Activated B cell treated with CpG ODN at 0.5 μM for 24 hours (primary cell): ENCODE measurements around the gene SPRED2. TPM values are rescaled to one million over a fixed set of nuclear protein-coding genes. Genes with fewer than 3 reads are reported as not detected.

Source experiments
- ATAC-seq: fragments of 200-7000 bp; cut with Tn5 transposase; one replicate; pipeline ENCODE4 v1.10.0; 2021; ENCODE audit warnings: low read depth, mild to moderate bottlenecking, moderate library complexity
- CTCF ChIA-PET: fragments of 350-600 bp; sonication (Branson Sonifier 250); formaldehyde crosslinking; loops from one replicate; lab custom pipeline; 2021; ENCODE audit warnings: antibody characterized with exemption; lab: Charles Lee
- POLR2A ChIA-PET: fragments of 350-600 bp; sonication (Branson Sonifier 250); formaldehyde crosslinking; loops from one replicate; lab custom pipeline; 2021; ENCODE audit warnings: antibody characterized with exemption; lab: Charles Lee
- DNase-seq: peaks from one replicate; pipeline ENCODE4 v3.0.0; 2022
- H3K27ac Mint-ChIP-seq: one replicate; pipeline ENCODE4 v1.8.0; 2020; ENCODE audit warnings: mixed read lengths
- H3K27me3 Mint-ChIP-seq: one replicate; pipeline ENCODE4 v1.8.0; 2021; ENCODE audit warnings: mixed read lengths
- H3K36me3 Mint-ChIP-seq: one replicate; pipeline ENCODE4 v1.8.0; 2021; ENCODE audit warnings: low read depth, mixed read lengths
- H3K4me1 Mint-ChIP-seq: one replicate; pipeline ENCODE4 v1.8.0; 2021; ENCODE audit warnings: mixed read lengths
- H3K4me3 Mint-ChIP-seq: one replicate; pipeline ENCODE4 v1.8.0; 2020; ENCODE audit warnings: mild to moderate bottlenecking, mixed read lengths
- H3K9me3 Mint-ChIP-seq: one replicate; pipeline ENCODE4 v1.8.0; 2020; ENCODE audit warnings: mixed read lengths
- CTCF ChIP-seq: fragments of 200-600 bp; IDR thresholded peaks from one replicate; pipeline ENCODE4 v1.8.0; 2022; ENCODE audit warnings: antibody characterized with exemption, mild to moderate bottlenecking
- intact Hi-C: fragments of 100-400 bp; cut with micrococcal nuclease; formaldehyde crosslinking; loops from one replicate; pipeline ENCODE4 v1.15.1; 2024
- total RNA-seq: library from RNA; stranded (reverse); gene quantifications from 2 replicates; pipeline ENCODE4 v1.2.3, GENCODE V29; 2022

The SPRED2 gene
- total RNA-seq, 1 donor from 2014 or later = 2.5 TPM

DNA sequence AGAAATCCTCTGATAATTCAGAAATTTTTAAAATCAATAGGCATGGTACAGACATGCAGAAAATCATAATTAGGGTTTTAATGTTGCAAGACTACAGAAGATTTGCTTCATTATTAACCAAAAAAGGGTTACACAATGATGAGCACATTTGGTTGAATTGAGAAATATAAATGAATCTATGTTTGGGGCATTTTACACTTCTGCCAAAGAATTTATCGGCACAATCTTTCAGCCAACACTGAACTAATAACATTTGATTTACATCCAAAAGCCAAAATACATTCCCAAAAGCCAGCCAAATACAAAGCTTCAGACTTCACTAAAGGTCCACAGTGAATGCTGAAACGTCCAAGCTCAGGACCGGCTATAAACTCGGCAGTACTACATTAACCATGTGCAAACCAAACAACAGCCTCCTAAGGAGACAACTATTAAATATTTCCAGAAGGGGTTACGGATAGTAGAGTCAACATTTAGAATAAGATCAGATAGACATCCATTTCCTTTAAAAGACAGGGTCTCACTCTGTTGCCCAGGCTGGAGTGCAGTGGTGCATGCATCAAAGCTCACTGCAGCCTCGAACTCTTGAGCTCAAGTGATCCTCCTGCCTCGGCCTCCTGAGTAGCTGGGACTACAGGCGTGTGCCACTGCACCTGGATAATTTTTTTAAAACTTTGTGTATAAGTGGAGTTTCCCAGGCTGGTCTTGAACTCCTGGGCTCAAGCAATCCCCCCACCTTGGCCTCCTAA is 29.4 kb downstream of the SPRED2 start:
- H3K4me1 Mint-ChIP-seq = peaks cover 10% of the 10 kb centered on the region
- ATAC-seq (no peak), DNase-seq (no peak)
- no peaks in the 10 kb centered on the region for H3K36me3 Mint-ChIP-seq
- POLR2A ChIA-PET = no interaction called here
- CTCF ChIA-PET = no interaction called here
- H3K9me3 Mint-ChIP-seq = no peaks in the 10 kb centered on the region
- intact Hi-C loops = no loop called here
- no peak overlapping the region for H3K27ac Mint-ChIP-seq
- TF ChIP-seq CTCF = no peak
- H3K27me3 Mint-ChIP-seq = peaks cover 15% of the 10 kb centered on the region
- H3K4me3 Mint-ChIP-seq = no peak overlapping the region

GRCh38 chr2:65402323-65402722 is 30.1 kb downstream of the SPRED2 start:
- CTCF ChIA-PET = interaction anchor here (0.7 kb wide), 1 partner anchor 41 kb away, joined by 3 read pairs; no protein-coding TSS in a partner anchor
- Mint-ChIP-seq H3K27ac (no peak overlapping the region), H3K4me1 (peaks cover 11% of the 10 kb centered on the region), H3K27me3 (peaks cover 11% of the 10 kb centered on the region), H3K36me3 (no peaks in the 10 kb centered on the region), H3K9me3 (no peaks in the 10 kb centered on the region), H3K4me3 (no peak overlapping the region)
- ATAC-seq (no peak), DNase-seq (no peak)
- intact Hi-C loops = no loop called here
- POLR2A ChIA-PET = no interaction called here
- TF ChIP-seq CTCF = no peak

DNA sequence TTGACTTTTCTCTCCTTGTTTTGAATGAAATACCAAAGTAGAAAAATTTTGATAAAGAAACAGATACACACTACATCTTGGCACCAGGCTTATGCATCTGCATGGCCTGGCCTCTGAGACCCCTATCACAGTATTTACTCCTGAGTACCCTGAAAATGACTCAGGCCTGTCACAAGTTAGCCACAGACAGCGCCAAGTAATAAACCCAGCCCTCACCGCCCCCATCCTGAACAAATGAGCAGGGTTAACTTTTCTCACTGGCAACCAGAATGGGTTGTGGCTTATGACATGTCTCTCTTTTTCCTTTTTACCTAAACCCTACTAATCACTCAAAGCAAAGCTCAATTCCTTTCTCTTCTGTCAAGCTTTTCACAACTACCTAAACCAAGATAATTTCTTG is 35.3 kb downstream of the SPRED2 start:
- ChIA-PET CTCF (no interaction called here), POLR2A (interaction anchor here (0.7 to 1.7 kb wide), 3 partner anchors 10 to 169 kb away, joined by 3 to 6 read pairs (median 4); partner anchors contain the start of gene ACTR2)
- no peak for DNase-seq
- no peak for TF ChIP-seq CTCF
- no peaks in the 10 kb centered on the region for H3K9me3 Mint-ChIP-seq
- no peak overlapping the region for H3K27ac Mint-ChIP-seq
- H3K27me3 Mint-ChIP-seq = peaks cover 11% of the 10 kb centered on the region
- H3K36me3 Mint-ChIP-seq = no peaks in the 10 kb centered on the region
- intact Hi-C loops = no loop called here
- peaks cover 37% of the 10 kb centered on the region for H3K4me1 Mint-ChIP-seq
- H3K4me3 Mint-ChIP-seq = no peak overlapping the region
- no peak for ATAC-seq

DNA sequence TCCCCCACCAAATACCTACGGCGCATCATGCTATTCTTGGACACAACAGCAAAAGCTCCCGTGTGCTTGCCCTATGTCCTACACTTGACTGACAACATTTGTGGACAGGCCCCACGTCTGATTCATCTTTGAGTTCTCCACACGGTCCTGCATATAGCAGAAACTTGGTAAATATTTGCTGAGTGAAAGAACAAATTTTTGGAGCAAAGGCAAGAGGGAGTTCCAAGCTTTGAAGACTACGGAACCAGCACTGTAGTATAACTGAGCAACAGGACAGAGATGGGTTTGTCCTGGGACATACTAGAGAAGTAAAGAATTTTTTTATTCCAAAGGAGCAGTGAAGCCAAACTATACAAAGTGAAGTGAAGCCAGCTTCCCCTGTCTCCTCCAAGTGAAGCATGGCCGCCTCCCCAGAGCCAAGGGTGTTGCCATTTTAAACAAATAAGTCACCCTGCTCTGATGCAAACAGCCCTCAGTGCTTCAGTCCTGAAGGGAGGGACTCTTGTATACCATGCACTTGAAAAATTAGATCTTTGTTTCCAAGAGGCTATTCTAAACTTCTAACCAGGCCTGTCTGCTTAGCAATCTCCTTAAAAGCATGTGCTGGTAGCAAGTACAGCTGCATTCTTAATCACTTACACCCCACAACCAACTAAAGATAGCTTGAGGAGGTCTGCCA is 35.9 kb downstream of the SPRED2 start:
- ChIA-PET CTCF (no interaction called here), POLR2A (interaction anchor here (0.7 to 1.7 kb wide), 4 partner anchors 9 to 169 kb away, joined by 3 to 6 read pairs (median 4); partner anchors contain the start of gene ACTR2)
- ATAC-seq = no peak
- no peak for DNase-seq
- no peak for TF ChIP-seq CTCF
- peaks cover 38% of the 10 kb centered on the region for H3K4me1 Mint-ChIP-seq
- H3K4me3 Mint-ChIP-seq = peak overlapping the region; percentile 25
- H3K36me3 Mint-ChIP-seq = no peaks in the 10 kb centered on the region
- intact Hi-C loops = no loop called here
- peaks cover 11% of the 10 kb centered on the region for H3K27me3 Mint-ChIP-seq
- H3K9me3 Mint-ChIP-seq = no peaks in the 10 kb centered on the region
- no peak overlapping the region for H3K27ac Mint-ChIP-seq
